ENCODE measurements around the gene TMEM184C.

Gene TMEM184C

GRCh38 chr4:147580396-147580795 is 36.8 kb upstream of the TMEM184C start:
- in situ Hi-C loops (cut with MboI; ENCODE audit: low sequenced_read_pairs, unreplicated experiment), result loop anchor here (25.0 kb wide), 1 partner anchor 418 kb away; no protein-coding TSS in a partner anchor
- DNase-seq (ENCODE audit: low spot score), result no peak
- no peak for TF ChIP-seq CTCF (IDR thresholded peaks at IDR 0.05; ENCODE audit: borderline replicate concordance, control extremely low read depth, extremely low read depth, insufficient read depth, missing control alignments)

- no peak for DNase-seq (ENCODE audit: low spot score)
- in situ Hi-C loops (cut with MboI; ENCODE audit: low sequenced_read_pairs, unreplicated experiment), result loop anchor here (25.0 kb wide), 1 partner anchor 419 kb away; no protein-coding TSS in a partner anchor
- TF ChIP-seq CTCF (IDR thresholded peaks at IDR 0.05; ENCODE audit: borderline replicate concordance, control extremely low read depth, extremely low read depth, insufficient read depth, missing control alignments), result no peak
Measured at GRCh38 chr4:147581606-147582350, 35.4 kb upstream of the TMEM184C start.

GRCh38 chr4:147582386-147583060 is 34.7 kb upstream of the TMEM184C start:
- DNase-seq (ENCODE audit: low spot score), result no peak
- no peak for TF ChIP-seq CTCF (IDR thresholded peaks at IDR 0.05; ENCODE audit: borderline replicate concordance, control extremely low read depth, extremely low read depth, insufficient read depth, missing control alignments)
- in situ Hi-C loops (cut with MboI; ENCODE audit: low sequenced_read_pairs, unreplicated experiment), result loop anchor here (25.0 kb wide), 1 partner anchor 420 kb away; no protein-coding TSS in a partner anchor

- no peak for DNase-seq (ENCODE audit: low spot score)
- in situ Hi-C loops (cut with MboI; ENCODE audit: low sequenced_read_pairs, unreplicated experiment), result loop anchor here (25.0 kb wide), 1 partner anchor 422 kb away; no protein-coding TSS in a partner anchor
- TF ChIP-seq CTCF (IDR thresholded peaks at IDR 0.05; ENCODE audit: borderline replicate concordance, control extremely low read depth, extremely low read depth, insufficient read depth, missing control alignments), result no peak
Measured at GRCh38 chr4:147583876-147584275, 33.3 kb upstream of the TMEM184C start.

DNA sequence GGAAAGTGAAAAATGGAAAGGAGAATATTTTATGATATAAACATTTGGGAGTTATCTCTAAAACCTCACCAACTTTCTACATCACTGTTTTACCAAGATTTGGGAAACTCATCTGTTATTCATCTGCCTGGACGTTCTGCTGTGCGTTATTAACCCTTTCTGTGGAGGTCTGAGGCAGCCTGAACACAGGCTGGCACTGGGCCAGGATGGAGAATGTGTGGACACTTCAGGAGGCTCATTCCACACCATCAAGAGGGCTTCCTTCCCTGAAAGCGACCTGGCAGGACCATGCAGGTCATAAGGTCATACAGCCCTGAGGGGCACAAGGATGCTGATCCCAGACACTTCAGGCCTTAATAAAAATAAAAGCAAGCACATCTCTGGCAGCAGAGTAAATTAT is 31.2 kb upstream of the TMEM184C start:
- TF ChIP-seq CTCF (IDR thresholded peaks at IDR 0.05; ENCODE audit: borderline replicate concordance, control extremely low read depth, extremely low read depth, insufficient read depth, missing control alignments), result no peak
- no peak for DNase-seq (ENCODE audit: low spot score)
- in situ Hi-C loops (cut with MboI; ENCODE audit: low sequenced_read_pairs, unreplicated experiment), result loop anchor here (25.0 kb wide), 1 partner anchor 424 kb away; no protein-coding TSS in a partner anchor

GRCh38 chr4:147586637-147587036 is 30.6 kb upstream of the TMEM184C start:
- TF ChIP-seq CTCF (IDR thresholded peaks at IDR 0.05; ENCODE audit: borderline replicate concordance, control extremely low read depth, extremely low read depth, insufficient read depth, missing control alignments), result no peak
- peak; percentile 37 for DNase-seq (ENCODE audit: low spot score)
- in situ Hi-C loops (cut with MboI; ENCODE audit: low sequenced_read_pairs, unreplicated experiment), result loop anchor here (25.0 kb wide), 1 partner anchor 424 kb away; no protein-coding TSS in a partner anchor

Data from GM13976 (cell line).